ENCODE measurements around the gene PITX1. TPM values are rescaled to one million over a fixed set of nuclear protein-coding genes. Genes with fewer than 3 reads are reported as not detected.

Gene PITX1
- total and polyA plus RNA-seq, 4 donors, result 0.02 TPM; not detected in 3

DNA sequence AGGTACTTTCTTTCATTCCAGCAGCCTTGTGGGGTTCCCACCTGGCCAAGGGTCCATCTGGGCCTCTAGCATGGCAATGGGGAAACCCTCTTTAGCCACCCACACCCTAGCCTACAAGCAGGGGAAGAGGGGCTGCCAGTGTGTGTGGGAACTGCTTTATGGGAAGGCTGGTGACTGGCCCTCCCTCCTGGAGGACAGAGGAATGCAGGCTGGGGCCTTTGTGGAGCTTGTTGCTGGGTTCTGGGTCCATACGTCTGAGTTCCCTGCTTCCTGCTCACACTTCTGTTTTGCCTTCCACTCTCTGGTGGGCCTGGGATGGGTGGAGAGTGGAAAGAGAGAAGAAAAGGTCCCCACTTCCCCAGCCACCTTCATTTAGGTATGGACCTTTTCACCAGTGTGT, 14.9 kb upstream of the PITX1 start:
- H3K9ac ChIP-seq (ENCODE audit: low read depth in 1 of 2, low read length in 2 of 2), result no peak overlapping the region
- 47% methylated on average over 1 of the region's 1 CpG for WGBS
- H3K36me3 ChIP-seq (ENCODE audit: control insufficient read depth in 4 of 4, insufficient read depth in 3 of 4, low read depth in 1 of 4, low read length in 3 of 4), result no peaks in the 10 kb centered on the region
- DNase-seq (ENCODE audit: low spot score), result no peak
- H3K4me1 ChIP-seq (ENCODE audit: control insufficient read depth in 4 of 4, insufficient read depth in 4 of 4, low read length in 3 of 4), result peaks cover 0 to 1% (median 0%) of the 10 kb centered on the region in 4 donors
- peaks cover 2 to 21% (median 9%) of the 10 kb centered on the region in 4 donors for H3K27me3 ChIP-seq (ENCODE audit: control insufficient read depth in 4 of 4, insufficient read depth in 4 of 4, low read length in 3 of 4)
- TF ChIP-seq, protein P1, sequence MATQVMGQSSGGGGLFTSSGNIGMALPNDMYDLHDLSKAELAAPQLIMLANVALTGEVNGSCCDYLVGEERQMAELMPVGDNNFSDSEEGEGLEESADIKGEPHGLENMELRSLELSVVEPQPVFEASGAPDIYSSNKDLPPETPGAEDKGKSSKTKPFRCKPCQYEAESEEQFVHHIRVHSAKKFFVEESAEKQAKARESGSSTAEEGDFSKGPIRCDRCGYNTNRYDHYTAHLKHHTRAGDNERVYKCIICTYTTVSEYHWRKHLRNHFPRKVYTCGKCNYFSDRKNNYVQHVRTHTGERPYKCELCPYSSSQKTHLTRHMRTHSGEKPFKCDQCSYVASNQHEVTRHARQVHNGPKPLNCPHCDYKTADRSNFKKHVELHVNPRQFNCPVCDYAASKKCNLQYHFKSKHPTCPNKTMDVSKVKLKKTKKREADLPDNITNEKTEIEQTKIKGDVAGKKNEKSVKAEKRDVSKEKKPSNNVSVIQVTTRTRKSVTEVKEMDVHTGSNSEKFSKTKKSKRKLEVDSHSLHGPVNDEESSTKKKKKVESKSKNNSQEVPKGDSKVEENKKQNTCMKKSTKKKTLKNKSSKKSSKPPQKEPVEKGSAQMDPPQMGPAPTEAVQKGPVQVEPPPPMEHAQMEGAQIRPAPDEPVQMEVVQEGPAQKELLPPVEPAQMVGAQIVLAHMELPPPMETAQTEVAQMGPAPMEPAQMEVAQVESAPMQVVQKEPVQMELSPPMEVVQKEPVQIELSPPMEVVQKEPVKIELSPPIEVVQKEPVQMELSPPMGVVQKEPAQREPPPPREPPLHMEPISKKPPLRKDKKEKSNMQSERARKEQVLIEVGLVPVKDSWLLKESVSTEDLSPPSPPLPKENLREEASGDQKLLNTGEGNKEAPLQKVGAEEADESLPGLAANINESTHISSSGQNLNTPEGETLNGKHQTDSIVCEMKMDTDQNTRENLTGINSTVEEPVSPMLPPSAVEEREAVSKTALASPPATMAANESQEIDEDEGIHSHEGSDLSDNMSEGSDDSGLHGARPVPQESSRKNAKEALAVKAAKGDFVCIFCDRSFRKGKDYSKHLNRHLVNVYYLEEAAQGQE (IDR thresholded peaks at IDR 0.05), result no peak
- no peak for TF ChIP-seq EGR1 (IDR thresholded peaks at IDR 0.05; ENCODE audit: low read depth in 2 of 2)
- TF ChIP-seq HNF4G (IDR thresholded peaks at IDR 0.05), result no peak
- TF ChIP-seq, protein P2, sequence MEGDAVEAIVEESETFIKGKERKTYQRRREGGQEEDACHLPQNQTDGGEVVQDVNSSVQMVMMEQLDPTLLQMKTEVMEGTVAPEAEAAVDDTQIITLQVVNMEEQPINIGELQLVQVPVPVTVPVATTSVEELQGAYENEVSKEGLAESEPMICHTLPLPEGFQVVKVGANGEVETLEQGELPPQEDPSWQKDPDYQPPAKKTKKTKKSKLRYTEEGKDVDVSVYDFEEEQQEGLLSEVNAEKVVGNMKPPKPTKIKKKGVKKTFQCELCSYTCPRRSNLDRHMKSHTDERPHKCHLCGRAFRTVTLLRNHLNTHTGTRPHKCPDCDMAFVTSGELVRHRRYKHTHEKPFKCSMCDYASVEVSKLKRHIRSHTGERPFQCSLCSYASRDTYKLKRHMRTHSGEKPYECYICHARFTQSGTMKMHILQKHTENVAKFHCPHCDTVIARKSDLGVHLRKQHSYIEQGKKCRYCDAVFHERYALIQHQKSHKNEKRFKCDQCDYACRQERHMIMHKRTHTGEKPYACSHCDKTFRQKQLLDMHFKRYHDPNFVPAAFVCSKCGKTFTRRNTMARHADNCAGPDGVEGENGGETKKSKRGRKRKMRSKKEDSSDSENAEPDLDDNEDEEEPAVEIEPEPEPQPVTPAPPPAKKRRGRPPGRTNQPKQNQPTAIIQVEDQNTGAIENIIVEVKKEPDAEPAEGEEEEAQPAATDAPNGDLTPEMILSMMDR (IDR thresholded peaks at IDR 0.05; ENCODE audit: low read depth, low read length, missing input control), result no peak
- no peak for TF ChIP-seq FOXA1 (IDR thresholded peaks at IDR 0.05)
- no peak for TF ChIP-seq TAF1 (conservative IDR thresholded peaks at IDR 0.05)
- no peak for TF ChIP-seq JUND (IDR thresholded peaks at IDR 0.05)
- TF ChIP-seq, protein P3, sequence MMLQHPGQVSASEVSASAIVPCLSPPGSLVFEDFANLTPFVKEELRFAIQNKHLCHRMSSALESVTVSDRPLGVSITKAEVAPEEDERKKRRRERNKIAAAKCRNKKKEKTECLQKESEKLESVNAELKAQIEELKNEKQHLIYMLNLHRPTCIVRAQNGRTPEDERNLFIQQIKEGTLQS (IDR thresholded peaks at IDR 0.05), result no peak
- H3K9me3 ChIP-seq (ENCODE audit: control insufficient read depth in 4 of 4, low read length in 3 of 4), result no peaks in the 10 kb centered on the region
- H3K27ac ChIP-seq (ENCODE audit: low read depth in 1 of 2, low read length in 2 of 2), result no peak overlapping the region
- no peak overlapping the region for H3K4me3 ChIP-seq (ENCODE audit: low read depth in 1 of 3, low read length in 3 of 3)

DNA sequence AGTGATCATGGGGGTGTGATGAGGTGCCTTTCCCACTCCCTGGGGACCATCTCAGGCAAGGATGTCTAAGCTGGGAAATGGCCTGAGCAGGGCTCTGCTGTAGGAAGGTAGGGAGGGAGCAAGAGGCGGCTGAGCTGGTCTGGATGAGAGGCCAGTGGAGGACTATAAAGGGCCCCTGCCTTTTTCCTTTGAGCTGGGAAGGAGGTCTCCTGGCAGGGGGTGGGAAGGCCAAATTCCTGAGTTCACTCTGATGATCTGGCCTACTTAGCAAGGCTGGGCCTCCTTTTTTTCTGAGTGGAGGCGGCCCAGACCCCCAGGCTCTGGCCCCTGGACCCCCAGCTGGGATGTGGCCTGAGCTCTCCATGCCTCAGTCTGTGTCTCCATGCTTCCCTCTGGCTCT, 14.3 kb upstream of the PITX1 start:
- no peak overlapping the region for H3K9ac ChIP-seq (ENCODE audit: low read depth in 1 of 2, low read length in 2 of 2)
- peaks cover 0 to 1% (median 0%) of the 10 kb centered on the region in 4 donors for H3K4me1 ChIP-seq (ENCODE audit: control insufficient read depth in 4 of 4, insufficient read depth in 4 of 4, low read length in 3 of 4)
- TF ChIP-seq, protein P4, sequence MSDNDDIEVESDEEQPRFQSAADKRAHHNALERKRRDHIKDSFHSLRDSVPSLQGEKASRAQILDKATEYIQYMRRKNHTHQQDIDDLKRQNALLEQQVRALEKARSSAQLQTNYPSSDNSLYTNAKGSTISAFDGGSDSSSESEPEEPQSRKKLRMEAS (IDR thresholded peaks at IDR 0.05), result no peak
- TF ChIP-seq JUND (IDR thresholded peaks at IDR 0.05), result no peak
- TF ChIP-seq NR2F2 (IDR thresholded peaks at IDR 0.05), result no peak
- TF ChIP-seq GABPA (IDR thresholded peaks at IDR 0.05 in 1 of 2, conservative IDR thresholded peaks at IDR 0.05 in 1 of 2), result no peak
- no peak for TF ChIP-seq FOXA1 (IDR thresholded peaks at IDR 0.05)
- 93% methylated on average over 2 of the region's 2 CpGs for WGBS
- H3K27me3 ChIP-seq (ENCODE audit: control insufficient read depth in 4 of 4, insufficient read depth in 4 of 4, low read length in 3 of 4), result peaks cover 2 to 22% (median 9%) of the 10 kb centered on the region in 4 donors
- H3K27ac ChIP-seq (ENCODE audit: low read depth in 1 of 2, low read length in 2 of 2), result no peak overlapping the region
- no peaks in the 10 kb centered on the region for H3K36me3 ChIP-seq (ENCODE audit: control insufficient read depth in 4 of 4, insufficient read depth in 3 of 4, low read depth in 1 of 4, low read length in 3 of 4)
- DNase-seq (ENCODE audit: low spot score), result no peak
- H3K9me3 ChIP-seq (ENCODE audit: control insufficient read depth in 4 of 4, low read length in 3 of 4), result no peaks in the 10 kb centered on the region
- no peak overlapping the region for H3K4me3 ChIP-seq (ENCODE audit: low read depth in 1 of 3, low read length in 3 of 3)

- no peak overlapping the region for H3K27ac ChIP-seq (ENCODE audit: low read depth in 1 of 2, low read length in 2 of 2)
- no peaks in the 10 kb centered on the region for H3K36me3 ChIP-seq (ENCODE audit: control insufficient read depth in 4 of 4, insufficient read depth in 3 of 4, low read depth in 1 of 4, low read length in 3 of 4)
- WGBS, result 55% methylated on average over 2 of the region's 2 CpGs
- H3K4me3 ChIP-seq (ENCODE audit: low read depth in 1 of 3, low read length in 3 of 3), result no peak overlapping the region
- no peak overlapping the region for H3K9ac ChIP-seq (ENCODE audit: low read depth in 1 of 2, low read length in 2 of 2)
- TF ChIP-seq, protein P2 (IDR thresholded peaks at IDR 0.05; ENCODE audit: low read depth, low read length, missing input control), result no peak
- no peak for TF ChIP-seq FOXA1 (IDR thresholded peaks at IDR 0.05)
- TF ChIP-seq TAF1 (conservative IDR thresholded peaks at IDR 0.05), result no peak
- TF ChIP-seq HNF4A (conservative IDR thresholded peaks at IDR 0.05), result no peak
- peaks cover 0 to 1% (median 0%) of the 10 kb centered on the region in 4 donors for H3K4me1 ChIP-seq (ENCODE audit: control insufficient read depth in 4 of 4, insufficient read depth in 4 of 4, low read length in 3 of 4)
- H3K27me3 ChIP-seq (ENCODE audit: control insufficient read depth in 4 of 4, insufficient read depth in 4 of 4, low read length in 3 of 4), result peaks cover 0 to 24% (median 13%) of the 10 kb centered on the region in 4 donors
- DNase-seq (ENCODE audit: low spot score), result no peak
- no peaks in the 10 kb centered on the region for H3K9me3 ChIP-seq (ENCODE audit: control insufficient read depth in 4 of 4, low read length in 3 of 4)
Measured at GRCh38 chr5:135047347-135047695, 13.3 kb upstream of the PITX1 start.

Data from liver (tissue), 9 donors.